NCI-H1417 treated with DMSO at 0.1 percent for 48 hours (cell line): Measurements from ENCODE around the gene TEX22.

Experiments used
- DNase-seq: peaks from one replicate; lab custom pipeline; 2025; lab: John Stamatoyannopoulos, UW

The TEX22 gene

GRCh38 chr14:105384605-105385321 is 13.6 kb upstream of the TEX22 start:
- DNase-seq = no peak

- DNase-seq = no peak
Observed at GRCh38 chr14:105385322-105385637, 13.1 kb upstream of the TEX22 start.

- no peak for DNase-seq
Observed at GRCh38 chr14:105385698-105386365, 12.5 kb upstream of the TEX22 start.

GRCh38 chr14:105386581-105387529 is 11.5 kb upstream of the TEX22 start:
- no peak for DNase-seq

GRCh38 chr14:105387530-105387922 is 10.8 kb upstream of the TEX22 start:
- DNase-seq = no peak

GRCh38 chr14:105388110-105388951 is 10.0 kb upstream of the TEX22 start:
- no peak for DNase-seq

- no peak for DNase-seq
Observed at GRCh38 chr14:105388976-105389375, 9.4 kb upstream of the TEX22 start.

- no peak for DNase-seq
Observed at GRCh38 chr14:105389534-105389933, 8.8 kb upstream of the TEX22 start.

- DNase-seq = no peak
Observed at GRCh38 chr14:105389976-105390848, 8.1 kb upstream of the TEX22 start.

- no peak for DNase-seq
Observed at GRCh38 chr14:105390849-105391500, 7.4 kb upstream of the TEX22 start.

GRCh38 chr14:105391541-105391940 is 6.8 kb upstream of the TEX22 start:
- DNase-seq = no peak

- no peak for DNase-seq
Observed at GRCh38 chr14:105392131-105393090, 5.9 kb upstream of the TEX22 start.

- no peak for DNase-seq
Observed at GRCh38 chr14:105393151-105393550, 5.2 kb upstream of the TEX22 start.

- DNase-seq = no peak
Observed at GRCh38 chr14:105394714-105395537, 3.4 kb upstream of the TEX22 start.

- DNase-seq = no peak
Observed at GRCh38 chr14:105395538-105395854, 2.8 kb upstream of the TEX22 start.

- DNase-seq = no peak
Observed at GRCh38 chr14:105397350-105397931, 897 bp upstream of the TEX22 start.

- DNase-seq = no peak
Observed at GRCh38 chr14:105398726-105399465, 558 bp downstream of the TEX22 start.

- no peak for DNase-seq
Observed at GRCh38 chr14:105399466-105399775, 1.1 kb downstream of the TEX22 start.
